ENCODE measurements around the gene GLT8D2.

DNA sequence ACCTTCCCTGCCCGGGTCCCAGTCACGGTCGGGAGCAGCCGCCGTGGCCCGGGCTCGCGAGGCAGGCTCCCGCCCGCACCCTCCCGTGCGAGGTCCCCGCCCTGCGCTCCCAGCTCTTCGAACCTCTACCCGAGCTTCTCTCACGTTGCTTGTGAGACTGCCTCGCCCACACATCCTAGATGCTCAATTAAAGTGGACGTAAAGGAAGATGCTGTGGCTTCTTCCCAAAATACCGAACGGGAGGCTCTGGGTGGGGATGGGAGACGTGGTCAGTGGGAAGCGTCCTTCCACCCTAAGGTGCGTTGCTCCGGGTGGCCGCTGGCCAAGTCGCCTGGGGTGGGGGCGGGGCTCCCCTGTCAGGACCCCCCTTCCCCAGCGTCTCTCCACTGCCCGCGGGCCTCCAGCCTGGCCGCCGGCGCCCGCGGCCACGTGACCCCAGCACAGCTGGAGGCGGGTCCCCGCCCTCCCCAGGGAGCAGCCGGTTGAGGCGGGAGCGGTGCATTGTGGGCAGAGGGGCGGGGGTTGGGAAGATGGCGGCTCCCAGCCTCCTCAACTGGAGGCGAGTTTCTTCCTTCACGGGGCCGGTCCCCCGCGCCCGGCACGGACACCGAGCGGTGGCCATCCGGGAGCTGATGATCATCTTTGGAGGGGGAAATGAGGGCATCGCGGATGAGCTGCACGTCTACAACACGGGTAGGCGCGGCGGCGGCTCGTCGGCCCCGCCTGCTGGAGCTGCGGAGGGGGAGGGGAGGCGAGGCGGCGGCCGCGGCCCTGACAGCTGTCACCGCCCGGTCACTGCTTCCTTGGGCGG is 14.2 kb upstream of the GLT8D2 start, which contains the start of gene HCFC2:
- TF ChIP-seq POLR2AphosphoS5 (IDR thresholded peaks at IDR 0.05; ENCODE audit: low read depth, low read length), result no peak
- peak; percentile 78 for TF ChIP-seq POLR2A (IDR thresholded peaks at IDR 0.05; ENCODE audit: low read depth, low read length)
